Panc1 (cell line): ENCODE results near the gene GLRX5.

Experiments used
- CTCF ChIP-seq: fragments of 450-650 bp; IDR thresholded peaks from 2 replicates; pipeline ENCODE4 v1.5.1; 2017; ENCODE audit warnings: mild to moderate bottlenecking
- POLR2AphosphoS5 ChIP-seq: IDR thresholded peaks from 2 replicates; pipeline ENCODE4 v1.6.1; 2012; ENCODE audit warnings: mild to moderate bottlenecking, low read depth, low read length, moderate library complexity
- REST ChIP-seq, 2 experiments: IDR thresholded peaks; 2 replicates each; pipeline ENCODE4 v1.6.1; 2011 to 2012; ENCODE audit warnings: low read depth in 2 of 2, control low read depth in 1 of 2, low read length in 1 of 2, mild to moderate bottlenecking in 1 of 2, moderate library complexity in 1 of 2; ENCODE audit not compliant: insufficient read depth in 1 of 2
- SIN3A ChIP-seq: IDR thresholded peaks from 2 replicates; pipeline ENCODE4 v1.6.1; 2012; ENCODE audit warnings: low read depth, mild to moderate bottlenecking, low read length, moderate library complexity, borderline replicate concordance; ENCODE audit not compliant: insufficient read depth

- TF ChIP-seq CTCF: no peak
- no peak for TF ChIP-seq POLR2AphosphoS5
- TF ChIP-seq REST (IDR thresholded peaks at IDR 0.05; ENCODE audit: insufficient read depth in 1 of 2, low read depth in 2 of 2, low read length in 1 of 2): no peak
- no peak for TF ChIP-seq SIN3A
Measured at GRCh38 chr14:95507701-95508103, 27.1 kb upstream of the GLRX5 start.
